Measurements from ENCODE around the gene TMEM233. TPM values are rescaled to one million over a fixed set of nuclear protein-coding genes. Genes with fewer than 3 reads are reported as not detected.

TMEM233 gene
- total RNA-seq, 6 donors from 2014 or later: 0.11 to 1.1 (median 0.44) TPM; not detected in 2

DNA sequence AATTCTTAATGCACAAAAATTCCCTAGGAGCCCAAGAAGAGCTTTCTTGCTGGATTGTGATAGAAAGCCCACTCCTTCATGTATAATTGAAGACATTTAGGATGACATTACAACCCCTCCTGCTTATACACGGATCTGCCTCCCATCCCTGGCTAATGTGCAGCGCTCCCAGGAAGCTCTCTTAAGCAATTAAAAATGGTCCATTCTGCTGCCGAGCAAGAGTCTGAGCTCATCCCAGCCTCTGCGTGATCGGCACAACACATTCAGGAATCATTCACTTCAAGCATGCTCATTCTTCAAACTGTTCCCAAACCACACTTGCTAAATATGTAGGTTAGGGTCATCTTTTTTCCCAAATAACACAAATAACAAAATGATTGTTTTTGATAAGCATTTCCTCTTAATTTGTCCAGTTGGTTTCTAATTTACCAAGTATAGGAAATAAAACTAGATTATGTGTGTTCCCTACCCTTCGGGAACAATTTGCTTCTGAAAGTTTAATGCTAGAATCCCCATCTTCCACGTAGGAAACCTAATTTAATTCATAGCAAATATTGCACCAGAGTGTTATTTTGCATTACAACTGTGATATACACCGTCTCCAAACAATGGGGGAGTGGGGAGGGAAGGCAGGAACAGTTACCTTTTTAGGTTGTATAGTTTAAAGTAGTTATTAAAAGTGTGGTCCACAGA is 17.3 kb upstream of the TMEM233 start:
- no peak overlapping the region for H3K4me3 ChIP-seq
- no peaks in the 10 kb centered on the region for H3K27me3 ChIP-seq
- ATAC-seq (ENCODE audit: low FRiP score in 2 of 2): no peak
- 75 to 79% methylated on average over 8 of the region's 8 CpGs for WGBS, 2 donors
- no peaks in the 10 kb centered on the region for H3K36me3 ChIP-seq
- no peak overlapping the region for H3K27ac ChIP-seq
- DNase-seq: no peak
- H3K4me1 ChIP-seq: no peaks in the 10 kb centered on the region
- H3K9me3 ChIP-seq: no peaks in the 10 kb centered on the region
- no peak for TF ChIP-seq POLR2A (IDR thresholded peaks at IDR 0.05)
- TF ChIP-seq POLR2AphosphoS5 (IDR thresholded peaks at IDR 0.05): no peak
- no peak for TF ChIP-seq EP300 (IDR thresholded peaks at IDR 0.05)
- TF ChIP-seq, protein P1, sequence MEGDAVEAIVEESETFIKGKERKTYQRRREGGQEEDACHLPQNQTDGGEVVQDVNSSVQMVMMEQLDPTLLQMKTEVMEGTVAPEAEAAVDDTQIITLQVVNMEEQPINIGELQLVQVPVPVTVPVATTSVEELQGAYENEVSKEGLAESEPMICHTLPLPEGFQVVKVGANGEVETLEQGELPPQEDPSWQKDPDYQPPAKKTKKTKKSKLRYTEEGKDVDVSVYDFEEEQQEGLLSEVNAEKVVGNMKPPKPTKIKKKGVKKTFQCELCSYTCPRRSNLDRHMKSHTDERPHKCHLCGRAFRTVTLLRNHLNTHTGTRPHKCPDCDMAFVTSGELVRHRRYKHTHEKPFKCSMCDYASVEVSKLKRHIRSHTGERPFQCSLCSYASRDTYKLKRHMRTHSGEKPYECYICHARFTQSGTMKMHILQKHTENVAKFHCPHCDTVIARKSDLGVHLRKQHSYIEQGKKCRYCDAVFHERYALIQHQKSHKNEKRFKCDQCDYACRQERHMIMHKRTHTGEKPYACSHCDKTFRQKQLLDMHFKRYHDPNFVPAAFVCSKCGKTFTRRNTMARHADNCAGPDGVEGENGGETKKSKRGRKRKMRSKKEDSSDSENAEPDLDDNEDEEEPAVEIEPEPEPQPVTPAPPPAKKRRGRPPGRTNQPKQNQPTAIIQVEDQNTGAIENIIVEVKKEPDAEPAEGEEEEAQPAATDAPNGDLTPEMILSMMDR (IDR thresholded peaks at IDR 0.05): no peak

DNA sequence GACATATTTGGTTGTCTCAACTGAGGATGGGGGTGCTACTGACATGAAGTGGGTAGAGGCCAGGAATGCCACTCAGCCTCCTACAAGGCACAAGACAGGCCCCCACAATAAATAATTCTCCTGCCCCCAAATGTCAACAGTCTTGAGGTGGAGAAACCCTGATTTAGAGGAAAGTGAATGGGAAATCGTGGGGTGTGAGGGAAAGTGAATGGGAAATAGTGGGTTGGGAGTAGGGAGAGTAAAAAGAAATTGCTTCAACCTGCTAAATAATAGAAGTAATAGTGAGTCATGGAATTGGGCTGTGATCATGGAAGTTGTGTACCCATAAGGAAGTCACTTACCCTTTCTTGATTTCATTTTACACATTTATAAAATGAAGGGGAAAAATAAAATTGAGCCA is 16.7 kb upstream of the TMEM233 start:
- no peaks in the 10 kb centered on the region for H3K27me3 ChIP-seq
- H3K36me3 ChIP-seq: no peaks in the 10 kb centered on the region
- TF ChIP-seq POLR2A (IDR thresholded peaks at IDR 0.05): no peak
- TF ChIP-seq POLR2AphosphoS5 (IDR thresholded peaks at IDR 0.05): no peak
- TF ChIP-seq, protein P1 (IDR thresholded peaks at IDR 0.05): no peak
- no peak for TF ChIP-seq EP300 (IDR thresholded peaks at IDR 0.05)

DNA sequence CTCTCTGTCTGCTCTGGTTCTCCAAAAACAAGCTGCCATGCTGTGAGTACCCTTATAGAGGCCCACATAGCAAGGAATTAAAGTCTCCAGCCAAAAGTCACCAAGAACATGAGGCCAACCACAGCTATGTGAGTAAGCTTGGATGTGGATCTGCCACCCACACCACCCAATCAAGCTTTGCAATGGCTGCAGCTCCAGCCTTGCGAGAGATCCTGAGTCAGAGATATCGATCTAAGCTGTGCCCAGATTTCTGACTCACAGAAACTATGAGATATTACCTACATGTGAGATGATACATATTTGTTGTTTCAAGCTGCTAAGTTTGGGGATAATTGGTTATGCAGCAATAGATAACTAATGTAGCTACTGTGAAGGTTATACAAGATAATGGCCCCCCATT is 15.5 kb upstream of the TMEM233 start:
- DNase-seq: no peak
- Histone ChIP-seq H3K27me3 (no peaks in the 10 kb centered on the region), H3K4me3 (no peak overlapping the region), H3K27ac (no peak overlapping the region), H3K9me3 (no peaks in the 10 kb centered on the region), H3K4me1 (no peaks in the 10 kb centered on the region), H3K36me3 (no peaks in the 10 kb centered on the region)
- WGBS, 2 donors: 90 to 100% methylated on average over 2 of the region's 2 CpGs
- TF ChIP-seq POLR2A (IDR thresholded peaks at IDR 0.05) (no peak), POLR2AphosphoS5 (IDR thresholded peaks at IDR 0.05) (no peak), EP300 (IDR thresholded peaks at IDR 0.05) (no peak)
- TF ChIP-seq, protein P1 (IDR thresholded peaks at IDR 0.05): no peak
- ATAC-seq (ENCODE audit: low FRiP score in 2 of 2): no peak

More for the DNA sequence above, 16.7 kb upstream of the TMEM233 start:
- DNase-seq (no peak), ATAC-seq (ENCODE audit: low FRiP score in 2 of 2) (no peak)
- WGBS, 2 donors: 61 to 62% methylated on average over 1 of the region's 1 CpG
- Histone ChIP-seq H3K9me3 (no peaks in the 10 kb centered on the region), H3K4me3 (no peak overlapping the region), H3K27ac (no peak overlapping the region), H3K4me1 (no peaks in the 10 kb centered on the region)

GRCh38 chr12:119589097-119589496 is 4.5 kb upstream of the TMEM233 start:
- 63 to 68% methylated on average over 1 of the region's 1 CpG for WGBS, 2 donors
- Histone ChIP-seq H3K9me3 (no peaks in the 10 kb centered on the region), H3K27me3 (peaks cover 0 to 5% (median 1%) of the 10 kb centered on the region in 4 donors), H3K4me1 (peaks cover 0 to 10% (median 3%) of the 10 kb centered on the region in 4 donors), H3K36me3 (no peaks in the 10 kb centered on the region), H3K4me3 (no peak overlapping the region), H3K27ac (no peak overlapping the region)
- TF ChIP-seq, protein P1 (IDR thresholded peaks at IDR 0.05): no peak
- peak in 1 of 2 donors; percentile 30 for TF ChIP-seq POLR2AphosphoS5 (IDR thresholded peaks at IDR 0.05)
- no peak for DNase-seq
- peak in 1 of 2 donors; percentile 31 for ATAC-seq (ENCODE audit: low FRiP score in 2 of 2)

- DNase-seq (no peak), ATAC-seq (ENCODE audit: low FRiP score in 2 of 2) (no peak)
- TF ChIP-seq, protein P1 (IDR thresholded peaks at IDR 0.05): no peak
- TF ChIP-seq EP300 (IDR thresholded peaks at IDR 0.05) (no peak), POLR2A (IDR thresholded peaks at IDR 0.05) (no peak), POLR2AphosphoS5 (IDR thresholded peaks at IDR 0.05) (no peak)
- Histone ChIP-seq H3K9me3 (no peaks in the 10 kb centered on the region), H3K4me3 (no peak overlapping the region), H3K27ac (no peak overlapping the region), H3K36me3 (no peaks in the 10 kb centered on the region), H3K27me3 (peaks cover 0 to 9% (median 2%) of the 10 kb centered on the region in 4 donors), H3K4me1 (peaks cover 0 to 15% (median 8%) of the 10 kb centered on the region in 4 donors)
- WGBS, 2 donors: 80 to 91% methylated on average over 4 of the region's 4 CpGs
Measured at GRCh38 chr12:119589634-119590033, 3.9 kb upstream of the TMEM233 start.

Measured in upper lobe of left lung (tissue), 6 donors.